H9 (cell line): ENCODE results near the gene BPIFB6. TPM values are rescaled to one million over a fixed set of nuclear protein-coding genes. Genes with fewer than 3 reads are reported as not detected.

Source experiments
- DNase-seq: peaks from one replicate; pipeline ENCODE4 v3.0.0-alpha.2; 2017
- H2AFZ ChIP-seq: one replicate; pipeline ENCODE4 v1.6.1; 2013; ENCODE audit warnings: mild to moderate bottlenecking, low read length, control low read depth, moderate library complexity
- H2AK5ac ChIP-seq: 2 replicates; pipeline ENCODE4 v1.6.1; 2013; ENCODE audit warnings: low read length, control low read depth, mixed read lengths; ENCODE audit not compliant: insufficient read length
- H2BK120ac ChIP-seq: one replicate; pipeline ENCODE4 v1.6.1; 2013; ENCODE audit warnings: low read depth, mild to moderate bottlenecking, low read length, control low read depth, inconsistent platforms; ENCODE audit not compliant: poor library complexity, severe bottlenecking
- H2BK12ac ChIP-seq: 2 replicates; pipeline ENCODE4 v1.6.1; 2013; ENCODE audit warnings: low read length, control low read depth, mixed read lengths, low read depth; ENCODE audit not compliant: insufficient read length
- H2BK15ac ChIP-seq: 2 replicates; pipeline ENCODE4 v1.6.1; 2013; ENCODE audit warnings: low read depth, low read length, control low read depth
- H2BK20ac ChIP-seq: one replicate; pipeline ENCODE4 v1.6.1; 2013; ENCODE audit warnings: low read depth, mild to moderate bottlenecking, low read length, control low read depth, inconsistent platforms; ENCODE audit not compliant: poor library complexity, severe bottlenecking
- H2BK5ac ChIP-seq: 2 replicates; pipeline ENCODE4 v1.6.1; 2013; ENCODE audit warnings: low read length, control low read depth, mixed read lengths; ENCODE audit not compliant: insufficient read length
- H3K14ac ChIP-seq: 2 replicates; pipeline ENCODE4 v1.6.1; 2013; ENCODE audit warnings: low read length, control low read depth; ENCODE audit not compliant: insufficient read depth
- H3K18ac ChIP-seq: 2 replicates; pipeline ENCODE4 v1.6.1; 2013; ENCODE audit warnings: low read depth, mild to moderate bottlenecking, mixed read lengths, low read length, control low read depth; ENCODE audit not compliant: insufficient read length
- H3K23ac ChIP-seq: 2 replicates; pipeline ENCODE4 v1.6.1; 2013; ENCODE audit warnings: low read length, control low read depth, mixed read lengths, low read depth; ENCODE audit not compliant: insufficient read length
- H3K23me2 ChIP-seq: 2 replicates; pipeline ENCODE4 v1.6.1; 2013; ENCODE audit warnings: low read depth, mild to moderate bottlenecking, mixed read lengths, low read length, control low read depth; ENCODE audit not compliant: insufficient read length, poor library complexity, severe bottlenecking
- H3K27ac ChIP-seq: 2 replicates; pipeline ENCODE4 v1.5.1; 2013; ENCODE audit warnings: low read length, control low read depth, mixed read lengths, low read depth; ENCODE audit not compliant: insufficient read length
- H3K27me3 ChIP-seq: 2 replicates; pipeline ENCODE4 v1.6.1; 2013; ENCODE audit warnings: low read length, control low read depth, inconsistent platforms; ENCODE audit not compliant: insufficient read depth
- H3K4ac ChIP-seq: 2 replicates; pipeline ENCODE4 v1.6.1; 2013; ENCODE audit warnings: low read depth, mild to moderate bottlenecking, control low read depth, inconsistent platforms, low read length, moderate library complexity
- H3K4me1 ChIP-seq: 2 replicates; pipeline ENCODE4 v1.6.1; 2013; ENCODE audit warnings: low read length, control low read depth, inconsistent platforms; ENCODE audit not compliant: insufficient read depth
- H3K4me2 ChIP-seq: 2 replicates; pipeline ENCODE4 v1.6.1; 2013; ENCODE audit warnings: low read length, control low read depth, mixed read lengths; ENCODE audit not compliant: insufficient read length, insufficient read depth
- H3K56ac ChIP-seq: 2 replicates; pipeline ENCODE4 v1.6.1; 2013; ENCODE audit warnings: low read depth, mild to moderate bottlenecking, mixed read lengths, low read length, control low read depth; ENCODE audit not compliant: insufficient read length
- H3K79me1 ChIP-seq: 2 replicates; pipeline ENCODE4 v1.6.1; 2013; ENCODE audit warnings: low read depth, mild to moderate bottlenecking, moderate library complexity, low read length, control low read depth, inconsistent platforms; ENCODE audit not compliant: insufficient read depth, poor library complexity, severe bottlenecking
- H3K79me2 ChIP-seq: 2 replicates; pipeline ENCODE4 v1.6.1; 2013; ENCODE audit warnings: low read length, control low read depth, inconsistent platforms; ENCODE audit not compliant: insufficient read depth
- H3K9ac ChIP-seq: 2 replicates; pipeline ENCODE4 v1.6.1; 2013; ENCODE audit warnings: low read length, control low read depth, mixed read lengths; ENCODE audit not compliant: insufficient read length; ENCODE audit errors: extremely low read depth
- H3K9me3 ChIP-seq: one replicate; pipeline ENCODE4 v1.6.1; 2013; ENCODE audit warnings: low read depth, low read length, inconsistent platforms; ENCODE audit not compliant: control insufficient read depth
- H3T11ph ChIP-seq: one replicate; pipeline ENCODE4 v1.6.1; 2013; ENCODE audit warnings: mild to moderate bottlenecking, low read length, control low read depth, inconsistent platforms
- H4K20me1 ChIP-seq: one replicate; pipeline ENCODE4 v1.6.1; 2013; ENCODE audit not compliant: control insufficient read depth, insufficient read length, insufficient read depth
- H4K5ac ChIP-seq: 2 replicates; pipeline ENCODE4 v1.6.1; 2013; ENCODE audit warnings: low read depth, mild to moderate bottlenecking, mixed read lengths, low read length, control low read depth; ENCODE audit not compliant: insufficient read length
- H4K8ac ChIP-seq: replicated peaks from 2 replicates; pipeline ENCODE4 v1.6.1; 2013; ENCODE audit warnings: low read length, control low read depth, mixed read lengths, low read depth; ENCODE audit not compliant: insufficient read length
- H4K91ac ChIP-seq: 2 replicates; pipeline ENCODE4 v1.6.1; 2013; ENCODE audit warnings: low read depth, mild to moderate bottlenecking, moderate library complexity, mixed read lengths, low read length, control low read depth; ENCODE audit not compliant: insufficient read length
- H3K27ac Mint-ChIP-seq, 3 experiments: 2 replicates in 2 of 3; 3 replicates in 1 of 3; pipeline ENCODE4 v1.8.0; 2020 to 2021; ENCODE audit warnings: mixed read lengths in 3 of 3, mild to moderate bottlenecking in 1 of 3, moderate library complexity in 1 of 3
- H3K27me3 Mint-ChIP-seq: 2 replicates; pipeline ENCODE4 v1.8.0; 2021; ENCODE audit warnings: low read depth, mild to moderate bottlenecking, moderate library complexity, mixed read lengths
- H3K36me3 Mint-ChIP-seq, 3 experiments: 2 replicates in 2 of 3; 3 replicates in 1 of 3; pipeline ENCODE4 v1.8.0; 2020 to 2021; ENCODE audit warnings: low read depth in 3 of 3, mixed read lengths in 3 of 3; ENCODE audit not compliant: insufficient read depth in 1 of 3
- H3K4me1 Mint-ChIP-seq, 2 experiments: 2 replicates each; pipeline ENCODE4 v1.8.0; 2020; ENCODE audit warnings: mixed read lengths in 2 of 2
- H3K4me3 Mint-ChIP-seq, 2 experiments: 2 replicates in 1 of 2; 3 replicates in 1 of 2; pipeline ENCODE4 v1.8.0; 2020 to 2021; ENCODE audit warnings: mild to moderate bottlenecking in 2 of 2, mixed read lengths in 2 of 2, moderate library complexity in 1 of 2
- H3K9me3 Mint-ChIP-seq, 2 experiments: 2 replicates in 1 of 2; 3 replicates in 1 of 2; pipeline ENCODE4 v1.8.0; 2020; ENCODE audit warnings: mild to moderate bottlenecking in 2 of 2, mixed read lengths in 2 of 2, moderate library complexity in 1 of 2
- CTCF ChIP-seq: fragments of 200-600 bp; sonication (generic); conservative IDR thresholded peaks from 3 replicates; pipeline ENCODE4 v1.8.0; 2021; ENCODE audit warnings: antibody characterized with exemption, mild to moderate bottlenecking
- WGBS: extraction: QIAGEN DNeasy Blood & Tissue Kit; methylation state at CpG from one replicate; pipeline ENCODE4 v1.1.7; 2013; ENCODE audit warnings: missing lambda C conversion rate, low lambda C conversion rate, mixed read lengths; ENCODE audit not compliant: insufficient read length; ENCODE audit errors: extremely low coverage; 5-methylcytosine and 5-hydroxymethylcytosine counted together
- total RNA-seq: library from RNA; stranded (reverse); gene quantifications from 2 replicates; pipeline ENCODE4 v1.2.1, GENCODE V29; 2021

BPIFB6 gene
- total RNA-seq, 1 experiment from 2014 or later: not detected

- Histone ChIP-seq H4K5ac (no peak overlapping the region), H3K4me2 (no peak overlapping the region), H4K91ac (no peak overlapping the region), H2BK12ac (no peak overlapping the region), H3K27me3 (no peaks in the 10 kb centered on the region), H4K8ac (no peak overlapping the region), H3K9ac (no peak overlapping the region), H2AK5ac (no peak overlapping the region), H3K4me1 (no peaks in the 10 kb centered on the region), H3K79me2 (no peaks in the 10 kb centered on the region), H3K4ac (no peak overlapping the region), H3K23ac (no peak overlapping the region), H3K9me3 (no peaks in the 10 kb centered on the region), H2BK5ac (no peak overlapping the region), H3K79me1 (no peaks in the 10 kb centered on the region), H3T11ph (no peak overlapping the region), H2BK120ac (no peak overlapping the region), H3K56ac (no peak overlapping the region), H3K18ac (no peak overlapping the region), H3K14ac (no peak overlapping the region), H4K20me1 (no peaks in the 10 kb centered on the region), H2BK20ac (no peak overlapping the region), H3K27ac (no peak overlapping the region), H2BK15ac (no peak overlapping the region), H2AFZ (no peak overlapping the region), H3K23me2 (no peaks in the 10 kb centered on the region)
- Mint-ChIP-seq H3K27ac (no peak overlapping the region), H3K36me3 (no peaks in the 10 kb centered on the region), H3K4me3 (no peak overlapping the region), H3K27me3 (peaks cover 4% of the 10 kb centered on the region; the same call in 1 of the 2 replicates), H3K4me1 (peaks cover 8% of the 10 kb centered on the region in 2 experiments), H3K9me3 (no peaks in the 10 kb centered on the region)
- TF ChIP-seq CTCF: no peak
- DNase-seq: no peak
- no CpG with 5 or more reads among the region's 2 CpGs for WGBS
These were observed 23.3 kb downstream of the BPIFB6 start for GRCh38 chr20:33054791-33055190.
